Non-pigmented ciliary epithelial cell (primary cell): ENCODE data around the gene ZNF19.
"Not testable (repeated sequence)": the region's sequence is repeated elsewhere in the genome, so short reads cannot be mapped to it uniquely, and the experiment has no call there.

Experiments used
- DNase-seq: peaks from one replicate; pipeline ENCODE4 v3.0.0-alpha.2; 2010; ENCODE audit warnings: low read depth

ZNF19 gene

DNA sequence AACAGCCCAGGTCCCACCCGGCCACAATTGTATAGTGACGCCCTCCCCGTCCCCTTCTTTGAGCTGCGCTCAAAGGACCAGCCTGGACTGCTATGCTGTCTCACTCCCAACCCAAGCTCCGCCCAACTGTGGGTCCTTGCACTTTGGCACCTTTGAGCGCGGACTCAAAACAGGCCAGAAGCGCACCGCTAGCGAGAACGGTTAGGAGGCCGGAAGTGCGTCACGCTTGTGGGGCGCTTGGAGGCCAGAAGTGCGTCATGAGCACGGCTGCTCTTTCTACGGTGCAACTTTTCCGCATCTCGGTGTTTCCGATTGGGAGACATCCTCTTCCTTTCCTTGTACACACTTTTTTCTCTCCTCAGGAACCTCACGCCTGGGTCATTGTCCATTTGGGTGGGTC lies at the start of gene ZNF19:
TSS of gene ZNF19 (minus strand) at position 203 of the 400 bp plus-strand sequence. CDS start 7,210 bp downstream, outside the sequence.
- DNase-seq: no peak

- no peak for DNase-seq
Measured at GRCh38 chr16:71537643-71538042, 48.5 kb upstream of the ZNF19 start.

DNA sequence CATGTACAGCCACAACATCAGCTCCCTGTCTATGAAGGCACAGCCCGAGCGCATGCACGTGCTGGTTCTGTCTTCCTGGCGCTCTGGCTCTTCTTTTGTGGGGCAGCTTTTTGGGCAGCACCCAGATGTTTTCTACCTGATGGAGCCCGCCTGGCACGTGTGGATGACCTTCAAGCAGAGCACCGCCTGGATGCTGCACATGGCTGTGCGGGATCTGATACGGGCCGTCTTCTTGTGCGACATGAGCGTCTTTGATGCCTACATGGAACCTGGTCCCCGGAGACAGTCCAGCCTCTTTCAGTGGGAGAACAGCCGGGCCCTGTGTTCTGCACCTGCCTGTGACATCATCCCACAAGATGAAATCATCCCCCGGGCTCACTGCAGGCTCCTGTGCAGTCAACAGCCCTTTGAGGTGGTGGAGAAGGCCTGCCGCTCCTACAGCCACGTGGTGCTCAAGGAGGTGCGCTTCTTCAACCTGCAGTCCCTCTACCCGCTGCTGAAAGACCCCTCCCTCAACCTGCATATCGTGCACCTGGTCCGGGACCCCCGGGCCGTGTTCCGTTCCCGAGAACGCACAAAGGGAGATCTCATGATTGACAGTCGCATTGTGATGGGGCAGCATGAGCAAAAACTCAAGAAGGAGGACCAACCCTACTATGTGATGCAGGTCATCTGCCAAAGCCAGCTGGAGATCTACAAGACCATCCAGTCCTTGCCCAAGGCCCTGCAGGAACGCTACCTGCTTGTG lies 47.8 kb upstream of the ZNF19 start:
- no peak for DNase-seq

- DNase-seq: no peak
Measured at GRCh38 chr16:71532366-71532765, 43.2 kb upstream of the ZNF19 start.

DNA sequence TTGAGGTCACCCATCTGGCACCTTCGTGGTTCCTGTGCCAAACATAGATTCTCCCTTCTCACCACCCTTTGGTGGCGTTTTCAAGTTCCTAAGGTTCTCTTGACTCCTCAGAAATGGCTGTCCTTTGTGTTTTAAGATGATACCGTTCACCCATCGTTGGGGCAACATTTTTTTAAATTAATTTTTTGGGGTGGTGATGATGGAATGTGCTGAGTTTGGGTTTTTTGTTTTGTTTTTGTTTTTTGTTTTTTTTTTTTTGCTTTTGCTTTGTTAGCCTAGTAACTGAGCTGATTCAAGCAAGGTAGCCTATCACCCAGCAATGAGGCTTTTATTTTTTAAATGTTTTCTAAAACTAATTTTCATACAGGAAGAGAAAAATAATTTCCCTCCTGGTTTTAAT lies 39.7 kb upstream of the ZNF19 start:
- no peak for DNase-seq

- DNase-seq: no peak
Measured at GRCh38 chr16:71528257-71528656, 39.1 kb upstream of the ZNF19 start.

- DNase-seq: peak; percentile 45
Measured at GRCh38 chr16:71526111-71526631, 37.0 kb upstream of the ZNF19 start, which contains the start of gene CHST4. Gene CHST4, plus strand, starts transcription at chr16:71526426. Its CDS starts 10,252 bp downstream, at chr16:71536678.

DNA sequence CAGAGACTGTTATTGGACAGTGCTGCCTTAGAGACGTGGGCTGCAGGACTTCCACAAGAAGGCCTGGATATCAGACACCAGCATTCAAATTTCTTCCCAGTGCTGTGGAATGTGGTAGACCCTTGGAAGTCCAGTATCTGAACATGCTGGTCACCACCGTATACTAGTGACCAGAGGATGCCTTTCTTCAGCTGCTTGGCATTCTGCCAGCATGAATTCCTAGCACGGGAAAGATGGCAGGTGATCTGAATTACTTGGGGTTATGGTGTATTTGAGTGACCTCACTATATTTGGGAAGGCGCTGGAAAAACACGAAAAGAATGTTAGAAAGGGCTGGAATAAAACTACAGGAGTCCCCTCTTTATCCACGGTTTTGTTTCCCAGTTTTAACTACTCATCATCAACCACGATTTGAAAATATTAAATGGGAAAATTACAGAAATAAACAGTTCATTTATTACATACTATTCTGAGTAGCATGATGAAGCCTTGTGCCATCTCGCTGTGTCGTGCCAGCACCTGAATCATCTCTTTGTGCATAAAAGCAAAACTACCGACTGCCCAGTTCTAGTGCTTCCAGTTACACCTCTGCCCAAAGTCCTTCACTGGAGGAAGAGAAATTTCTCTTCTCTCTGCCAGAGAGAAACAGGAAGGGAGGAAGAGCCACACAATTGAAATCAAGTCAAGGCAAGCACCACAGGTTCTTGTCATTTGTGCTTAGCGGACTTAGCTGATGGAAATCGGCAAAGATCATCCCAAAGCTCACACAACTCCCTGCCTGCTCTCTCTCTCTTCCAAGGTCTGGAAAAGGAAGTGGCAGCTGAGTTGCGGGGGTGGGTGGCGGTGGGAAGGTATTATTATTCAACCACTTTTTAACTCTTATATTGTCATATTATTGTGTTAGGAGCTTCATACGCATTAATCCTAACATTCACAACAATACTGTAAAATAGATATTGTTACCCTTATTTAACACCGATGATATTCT lies 35.7 kb upstream of the ZNF19 start:
- no peak for DNase-seq

- no peak for DNase-seq
Measured at GRCh38 chr16:71520550-71520949, 31.4 kb upstream of the ZNF19 start.

GRCh38 chr16:71515026-71515425 lies 25.9 kb upstream of the ZNF19 start:
- DNase-seq: no peak

GRCh38 chr16:71514476-71514875 lies 25.4 kb upstream of the ZNF19 start:
- no peak for DNase-seq

GRCh38 chr16:71513302-71513701 lies 24.2 kb upstream of the ZNF19 start:
- DNase-seq: no peak

DNA sequence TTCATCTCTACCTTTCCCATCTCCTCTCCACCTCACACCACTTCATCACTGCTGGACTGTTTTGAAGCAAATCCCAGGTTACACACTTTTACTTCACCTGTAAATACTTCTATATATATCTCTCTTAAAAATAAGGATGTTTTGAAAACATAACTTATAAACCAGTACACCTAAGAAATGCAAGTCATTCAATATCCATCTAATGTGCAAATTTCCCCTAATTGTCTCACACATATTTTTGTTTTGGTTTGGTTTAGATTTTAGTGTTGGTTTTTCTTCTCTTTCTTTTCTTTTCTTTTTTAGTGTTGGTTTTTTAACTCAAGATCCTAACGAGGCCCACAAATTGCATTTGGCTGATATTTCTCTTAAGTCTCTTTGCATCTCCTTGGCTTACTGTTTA lies 17.9 kb upstream of the ZNF19 start:
- DNase-seq: no peak

DNA sequence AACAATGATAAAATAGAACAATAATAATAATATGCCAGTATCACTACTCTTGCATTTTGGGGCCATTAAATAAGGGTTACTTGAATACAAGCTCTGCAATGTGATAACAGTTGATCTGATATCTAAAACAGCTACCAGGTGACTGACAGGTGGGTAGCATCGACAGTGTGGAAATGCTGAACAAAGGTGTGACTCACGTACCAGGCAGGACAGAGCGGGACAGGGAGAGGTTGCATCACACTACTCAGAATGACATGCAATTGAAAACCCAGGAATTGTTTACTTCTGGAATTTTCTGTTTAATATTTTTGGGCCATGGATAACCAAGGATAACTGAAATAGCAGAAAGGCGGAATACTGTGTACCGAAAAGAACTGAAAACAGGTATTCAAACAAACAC lies 15.8 kb upstream of the ZNF19 start:
- no peak for DNase-seq

GRCh38 chr16:71504051-71504450 lies 14.9 kb upstream of the ZNF19 start:
- not testable (repeated sequence) for DNase-seq

- no peak for DNase-seq
Measured at GRCh38 chr16:71501547-71501946, 12.4 kb upstream of the ZNF19 start.

GRCh38 chr16:71500964-71501363 lies 11.8 kb upstream of the ZNF19 start:
- DNase-seq: no peak

GRCh38 chr16:71499775-71500364 lies 10.7 kb upstream of the ZNF19 start:
- peak; percentile 19 for DNase-seq

DNA sequence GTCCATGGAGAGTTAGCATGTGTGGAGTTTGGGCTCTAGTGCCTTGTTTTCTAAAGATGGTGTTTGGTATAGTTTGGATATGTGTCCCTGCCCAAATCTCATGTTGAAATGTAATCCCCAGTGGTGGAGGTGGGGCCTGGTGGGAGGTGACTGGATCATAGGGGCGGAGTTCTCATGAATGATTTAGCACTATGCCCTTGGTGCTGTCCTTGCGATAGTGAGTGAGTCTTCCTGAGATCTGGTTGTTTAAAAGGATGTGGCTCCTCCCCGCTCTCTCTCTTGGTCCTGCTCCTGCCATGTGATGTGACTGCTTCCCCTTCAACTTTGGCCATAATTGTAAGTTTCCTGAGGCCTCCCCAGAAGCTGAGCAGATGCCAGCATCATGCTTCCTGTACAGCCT lies 8.9 kb upstream of the ZNF19 start:
- DNase-seq: no peak

DNA sequence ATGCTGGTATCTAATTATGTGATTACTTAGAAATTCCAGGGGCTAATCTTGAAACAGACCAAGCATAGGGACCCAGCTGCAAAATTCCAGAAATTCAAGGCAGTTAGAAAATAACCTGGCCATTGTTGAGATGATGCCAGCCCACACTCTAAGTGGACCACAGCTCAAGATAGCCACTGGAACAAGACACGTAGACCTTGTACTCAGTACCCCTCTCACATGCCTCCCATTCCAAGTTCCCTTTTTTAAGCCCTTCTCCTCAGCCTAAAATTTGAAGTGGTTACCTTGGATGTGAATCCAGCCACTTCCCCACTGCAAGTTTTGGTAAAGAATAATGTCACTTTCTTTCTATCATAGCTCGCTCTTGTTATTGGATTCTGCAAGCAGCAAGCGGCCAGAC lies 4.1 kb upstream of the ZNF19 start:
- DNase-seq: no peak

DNA sequence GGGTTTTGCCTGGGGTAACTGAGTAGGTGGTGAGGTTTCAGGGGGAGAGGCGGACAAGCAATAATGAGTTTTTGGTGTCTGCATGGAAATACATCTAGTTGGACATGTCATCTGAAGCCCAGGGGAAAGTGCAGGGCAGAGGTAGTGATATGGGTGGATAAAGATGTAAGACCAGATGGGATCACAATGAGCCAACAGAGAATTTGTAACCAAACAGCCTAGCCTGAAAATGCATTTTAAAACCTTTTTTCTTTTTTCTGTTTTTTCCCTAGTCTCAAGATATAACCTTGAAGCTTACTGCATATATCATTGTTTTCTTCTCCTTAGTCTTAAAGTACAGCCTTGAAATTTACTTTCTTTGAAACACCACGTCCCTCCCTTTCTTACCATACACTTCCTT lies 3.7 kb upstream of the ZNF19 start:
- no peak for DNase-seq

DNA sequence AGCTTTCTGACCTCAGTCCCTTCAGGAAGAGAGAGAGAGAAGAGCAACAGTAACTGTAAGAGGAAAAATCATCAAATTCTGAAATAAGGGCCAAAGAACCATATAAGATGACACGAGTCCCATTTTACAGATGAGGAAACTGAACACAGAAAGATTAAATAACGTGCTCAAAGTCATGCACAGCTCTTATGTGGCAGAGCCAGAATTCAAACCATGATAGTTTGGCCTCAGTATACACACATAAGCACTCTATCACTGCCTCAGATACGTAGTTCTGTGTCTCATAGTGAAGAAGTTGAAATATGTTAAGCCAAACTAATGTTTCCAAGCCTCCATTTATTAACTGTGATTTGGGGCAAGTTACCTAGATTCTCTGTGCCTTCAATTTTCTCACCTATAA lies 1.9 kb upstream of the ZNF19 start:
- no peak for DNase-seq
